Measurements from ENCODE around the gene SNRNP48. TPM values are rescaled to one million over a fixed set of nuclear protein-coding genes. Genes with fewer than 3 reads are reported as not detected.

SNRNP48 gene
- total RNA-seq, 3 donors from 2014 or later = 10.6 to 14.2 (median 11.0) TPM

GRCh38 chr6:7644417-7644816 lies 54.4 kb downstream of the SNRNP48 start:
- Histone ChIP-seq H3K36me3 (ENCODE audit: low read depth) (no peaks in the 10 kb centered on the region), H3K4me3 (no peak overlapping the region), H3K9me3 (no peaks in the 10 kb centered on the region), H3K4me1 (ENCODE audit: low read depth) (no peaks in the 10 kb centered on the region)
- TF ChIP-seq, protein P1, sequence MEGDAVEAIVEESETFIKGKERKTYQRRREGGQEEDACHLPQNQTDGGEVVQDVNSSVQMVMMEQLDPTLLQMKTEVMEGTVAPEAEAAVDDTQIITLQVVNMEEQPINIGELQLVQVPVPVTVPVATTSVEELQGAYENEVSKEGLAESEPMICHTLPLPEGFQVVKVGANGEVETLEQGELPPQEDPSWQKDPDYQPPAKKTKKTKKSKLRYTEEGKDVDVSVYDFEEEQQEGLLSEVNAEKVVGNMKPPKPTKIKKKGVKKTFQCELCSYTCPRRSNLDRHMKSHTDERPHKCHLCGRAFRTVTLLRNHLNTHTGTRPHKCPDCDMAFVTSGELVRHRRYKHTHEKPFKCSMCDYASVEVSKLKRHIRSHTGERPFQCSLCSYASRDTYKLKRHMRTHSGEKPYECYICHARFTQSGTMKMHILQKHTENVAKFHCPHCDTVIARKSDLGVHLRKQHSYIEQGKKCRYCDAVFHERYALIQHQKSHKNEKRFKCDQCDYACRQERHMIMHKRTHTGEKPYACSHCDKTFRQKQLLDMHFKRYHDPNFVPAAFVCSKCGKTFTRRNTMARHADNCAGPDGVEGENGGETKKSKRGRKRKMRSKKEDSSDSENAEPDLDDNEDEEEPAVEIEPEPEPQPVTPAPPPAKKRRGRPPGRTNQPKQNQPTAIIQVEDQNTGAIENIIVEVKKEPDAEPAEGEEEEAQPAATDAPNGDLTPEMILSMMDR (IDR thresholded peaks at IDR 0.05) = no peak
- intact Hi-C loops (cut with DNase I, micrococcal nuclease) = no loop called here
- ATAC-seq (peak; percentile 76), DNase-seq (no peak)

- TF ChIP-seq, protein P1 (IDR thresholded peaks at IDR 0.05) = no peak
- no peaks in the 10 kb centered on the region for H3K36me3 ChIP-seq (ENCODE audit: low read depth)
- DNase-seq (no peak), ATAC-seq (no peak)
- no peaks in the 10 kb centered on the region for H3K9me3 ChIP-seq
- intact Hi-C loops (cut with DNase I, micrococcal nuclease) = no loop called here
- no peaks in the 10 kb centered on the region for H3K4me1 ChIP-seq (ENCODE audit: low read depth)
- H3K4me3 ChIP-seq = no peak overlapping the region
Measured at GRCh38 chr6:7646394-7646793, 56.4 kb downstream of the SNRNP48 start.

DNA sequence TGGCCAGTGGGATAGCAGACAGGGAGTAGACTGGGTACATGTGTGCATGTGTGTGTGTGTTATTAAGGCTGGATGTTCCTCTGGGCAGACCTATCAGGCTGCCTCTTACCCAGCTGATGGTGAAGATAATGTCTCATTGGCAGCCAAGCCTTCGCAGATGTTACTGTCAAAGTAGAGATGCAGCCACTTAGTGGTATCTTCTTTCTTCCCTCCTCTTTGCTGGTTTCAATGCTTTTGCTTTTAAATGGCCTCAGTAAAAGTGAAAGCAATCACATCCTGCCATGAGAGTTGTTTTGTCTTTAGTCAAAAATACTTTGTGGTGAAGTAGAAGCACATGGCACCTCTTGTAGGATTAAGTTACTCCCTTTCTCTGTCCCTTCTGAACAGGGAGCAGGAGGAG lies 57.5 kb downstream of the SNRNP48 start:
- no peak for DNase-seq
- H3K9me3 ChIP-seq = no peaks in the 10 kb centered on the region
- ATAC-seq = no peak
- no peaks in the 10 kb centered on the region for H3K4me1 ChIP-seq (ENCODE audit: low read depth)
- TF ChIP-seq, protein P1 (IDR thresholded peaks at IDR 0.05) = no peak
- intact Hi-C loops (cut with DNase I, micrococcal nuclease) = no loop called here
- H3K4me3 ChIP-seq = no peak overlapping the region
- no peaks in the 10 kb centered on the region for H3K36me3 ChIP-seq (ENCODE audit: low read depth)

GRCh38 chr6:7649037-7649810 lies 59.2 kb downstream of the SNRNP48 start:
- Histone ChIP-seq H3K4me1 (ENCODE audit: low read depth) (no peaks in the 10 kb centered on the region), H3K9me3 (no peaks in the 10 kb centered on the region), H3K36me3 (ENCODE audit: low read depth) (no peaks in the 10 kb centered on the region), H3K4me3 (no peak overlapping the region)
- intact Hi-C loops (cut with DNase I, micrococcal nuclease) = no loop called here
- DNase-seq (no peak), ATAC-seq (no peak)
- TF ChIP-seq, protein P1 (IDR thresholded peaks at IDR 0.05) = no peak

- TF ChIP-seq, protein P1 (IDR thresholded peaks at IDR 0.05) = no peak
- intact Hi-C loops (cut with DNase I, micrococcal nuclease) = no loop called here
- ATAC-seq = no peak
Measured at GRCh38 chr6:7650878-7651277, 60.9 kb downstream of the SNRNP48 start.

More at GRCh38 chr6:7650878-7651277, 60.9 kb downstream of the SNRNP48 start:
- no peaks in the 10 kb centered on the region for H3K36me3 ChIP-seq (ENCODE audit: low read depth)
- no peak for DNase-seq
- no peaks in the 10 kb centered on the region for H3K4me1 ChIP-seq (ENCODE audit: low read depth)
- no peak overlapping the region for H3K4me3 ChIP-seq
- no peaks in the 10 kb centered on the region for H3K9me3 ChIP-seq
